KOPT-K1 (cell line): ENCODE results near the gene CSF1.

Experiments used
- H3K27ac ChIP-seq: fragments of 200-600 bp; sonication (generic); 2 replicates; pipeline ENCODE4 v1.5.1; 2016; ENCODE audit warnings: antibody characterized with exemption, mild to moderate bottlenecking, low read depth, low read length; ENCODE audit not compliant: poor library complexity, severe bottlenecking
- H3K36me3 ChIP-seq: fragments of 200-600 bp; sonication (generic); 2 replicates; pipeline ENCODE4 v1.5.1; 2017; ENCODE audit warnings: antibody characterized with exemption, mild to moderate bottlenecking, low read length, moderate library complexity; ENCODE audit not compliant: insufficient read depth
- H3K9me3 ChIP-seq: fragments of 200-600 bp; sonication (generic); 2 replicates; pipeline ENCODE4 v1.5.1; 2017; ENCODE audit warnings: antibody characterized with exemption, low read length, mild to moderate bottlenecking; ENCODE audit not compliant: insufficient read depth, poor library complexity, severe bottlenecking

Gene CSF1

DNA sequence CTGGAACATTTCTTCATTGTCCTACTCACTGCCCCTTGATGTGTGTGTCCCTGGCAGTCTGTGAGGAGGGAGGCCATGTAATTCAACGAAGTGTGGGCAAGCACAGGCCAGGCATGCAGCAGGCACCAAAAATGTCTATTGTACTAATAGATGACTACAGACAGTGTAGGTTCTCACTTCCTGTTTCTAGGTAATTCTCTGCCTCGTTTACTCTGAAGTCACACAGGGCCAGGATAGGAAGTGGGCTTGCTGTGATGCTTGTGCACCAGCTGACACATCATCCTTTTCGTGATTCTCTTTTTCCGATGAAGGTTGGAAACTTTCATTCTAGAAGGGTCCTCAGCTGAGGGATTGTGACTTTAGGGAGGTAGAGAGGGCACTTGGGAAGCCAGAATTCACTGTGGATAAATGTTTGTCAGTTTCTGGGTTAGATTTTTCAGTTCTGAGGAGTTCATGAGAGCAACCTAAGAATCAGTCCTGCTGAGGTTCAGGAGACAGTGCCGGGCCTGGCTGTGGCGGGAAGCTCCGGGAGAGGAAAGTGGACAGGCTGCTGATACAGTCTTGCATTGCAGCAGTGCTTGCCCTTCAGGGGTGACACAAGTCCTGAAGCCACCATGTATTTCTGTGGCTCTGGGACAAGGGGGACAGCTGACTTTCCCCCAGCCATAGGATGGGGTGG, 4.3 kb upstream of the CSF1 start:
- H3K27ac ChIP-seq: no peak overlapping the region
- H3K36me3 ChIP-seq: no peaks in the 10 kb centered on the region
- no peaks in the 10 kb centered on the region for H3K9me3 ChIP-seq

GRCh38 chr1:109906839-109907180, 3.8 kb upstream of the CSF1 start:
- H3K36me3 ChIP-seq: no peaks in the 10 kb centered on the region
- H3K9me3 ChIP-seq: no peaks in the 10 kb centered on the region
- no peak overlapping the region for H3K27ac ChIP-seq

- Histone ChIP-seq H3K27ac (no peak overlapping the region), H3K36me3 (no peaks in the 10 kb centered on the region), H3K9me3 (no peaks in the 10 kb centered on the region)
Measured at GRCh38 chr1:109907190-109907774, 3.4 kb upstream of the CSF1 start.

- H3K27ac ChIP-seq: no peak overlapping the region
- no peaks in the 10 kb centered on the region for H3K9me3 ChIP-seq
- H3K36me3 ChIP-seq: no peaks in the 10 kb centered on the region
Measured at GRCh38 chr1:109908836-109909235, 1.8 kb upstream of the CSF1 start.

- Histone ChIP-seq H3K36me3 (no peaks in the 10 kb centered on the region), H3K9me3 (no peaks in the 10 kb centered on the region), H3K27ac (no peak overlapping the region)
Measured at GRCh38 chr1:109909561-109909960, 1.1 kb upstream of the CSF1 start.

- H3K9me3 ChIP-seq: no peaks in the 10 kb centered on the region
Measured at GRCh38 chr1:109910963-109911798, 532 bp downstream of the CSF1 start.

DNA sequence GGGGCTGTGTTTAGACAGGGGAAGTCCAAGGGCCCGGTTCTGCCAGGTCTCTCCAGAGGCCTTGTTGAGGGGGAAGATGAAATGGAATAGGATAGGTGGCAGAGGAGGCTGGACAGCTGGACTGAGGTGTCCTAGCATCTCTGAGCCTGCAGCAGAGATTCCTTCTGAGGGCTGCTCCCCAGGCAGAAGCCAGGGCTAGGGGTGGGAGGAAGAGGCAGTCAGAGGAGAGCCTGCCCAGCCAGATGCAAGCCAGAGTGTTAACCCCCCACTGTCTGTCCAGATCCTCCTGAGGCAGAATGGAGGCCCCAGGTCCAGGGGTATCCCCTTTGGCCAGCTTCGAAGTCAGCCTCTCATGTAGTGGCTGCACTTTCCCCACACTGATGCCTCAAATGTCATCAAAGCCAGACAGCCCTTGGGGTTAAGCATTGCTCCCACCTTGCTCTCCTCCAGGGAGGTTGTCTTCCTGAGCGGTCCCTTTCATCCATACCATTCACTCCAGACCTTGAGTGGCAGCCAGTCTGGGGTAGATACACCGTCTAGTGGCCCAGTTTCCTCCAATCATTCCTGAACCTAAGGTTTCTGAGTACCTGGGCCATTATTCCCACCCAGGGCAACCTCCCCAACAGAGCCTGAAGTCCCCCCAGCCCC, 1.7 kb downstream of the CSF1 start:
- Histone ChIP-seq H3K9me3 (no peaks in the 10 kb centered on the region), H3K27ac (no peak overlapping the region), H3K36me3 (no peaks in the 10 kb centered on the region)

More at GRCh38 chr1:109910963-109911798, 532 bp downstream of the CSF1 start:
- no peaks in the 10 kb centered on the region for H3K36me3 ChIP-seq
- H3K27ac ChIP-seq: no peak overlapping the region

- Histone ChIP-seq H3K27ac (no peak overlapping the region), H3K9me3 (no peaks in the 10 kb centered on the region), H3K36me3 (no peaks in the 10 kb centered on the region)
Measured at GRCh38 chr1:109912873-109913272, 2.2 kb downstream of the CSF1 start.

DNA sequence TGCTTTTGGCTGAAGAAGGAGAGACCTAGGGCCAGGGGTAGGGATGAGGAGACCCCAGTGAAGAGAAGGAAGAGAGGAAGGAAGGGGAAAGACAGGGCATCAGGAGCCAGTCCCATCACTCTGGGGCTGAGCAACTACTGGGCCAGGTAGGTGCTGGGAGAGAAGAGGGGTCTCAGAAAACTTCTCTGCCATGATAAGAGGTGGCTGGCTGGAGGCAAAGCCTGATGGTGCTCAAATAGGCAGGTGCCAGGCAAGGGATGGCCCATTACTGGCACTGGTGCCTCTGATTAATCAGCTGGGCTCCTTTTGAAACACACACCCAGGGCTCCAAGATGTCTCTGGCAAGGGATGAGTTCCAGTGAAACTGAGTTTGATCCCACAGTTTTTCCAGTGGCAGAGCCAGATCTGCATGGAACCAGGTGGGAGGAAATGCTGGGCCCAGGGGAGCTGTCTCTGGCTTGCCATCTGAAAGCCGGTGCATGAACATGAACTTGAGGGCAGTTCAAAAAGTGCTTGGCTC, 2.8 kb downstream of the CSF1 start:
- H3K27ac ChIP-seq: no peak overlapping the region
- H3K9me3 ChIP-seq: no peaks in the 10 kb centered on the region
- H3K36me3 ChIP-seq: no peaks in the 10 kb centered on the region

DNA sequence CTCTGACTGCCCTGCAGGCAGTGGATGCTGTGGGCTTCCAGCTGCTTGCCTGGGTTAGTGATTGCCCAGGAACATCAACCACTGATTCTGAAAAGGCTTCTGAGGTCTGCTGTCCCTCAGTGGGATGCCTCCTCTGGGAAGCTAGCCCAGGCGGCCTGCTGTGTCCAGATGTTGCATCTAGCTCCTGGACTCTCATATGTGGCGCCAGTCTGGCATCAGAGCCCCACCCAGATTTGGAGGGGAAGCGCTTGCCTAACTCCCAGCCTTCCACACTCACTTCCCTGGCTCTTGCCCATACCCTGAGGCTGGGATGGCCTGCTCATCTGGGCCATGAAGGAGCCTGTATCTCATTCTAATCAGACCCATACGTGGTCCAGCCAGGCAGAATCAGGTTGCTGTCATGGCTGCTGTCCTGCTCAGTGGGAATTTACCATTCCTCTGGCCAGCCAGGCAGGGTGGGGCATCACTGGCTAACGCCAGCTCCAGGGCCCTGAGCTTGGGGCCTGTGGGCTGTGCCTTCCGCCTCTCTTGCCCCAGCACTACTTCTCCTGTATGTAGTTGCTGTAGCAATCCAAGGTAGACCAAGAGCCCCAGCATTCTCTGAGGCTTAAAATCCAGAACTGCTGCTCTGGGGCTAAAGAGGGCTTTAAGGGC, 4.1 kb downstream of the CSF1 start:
- Histone ChIP-seq H3K27ac (no peak overlapping the region), H3K36me3 (no peaks in the 10 kb centered on the region)

GRCh38 chr1:109917051-109917767, 6.6 kb downstream of the CSF1 start:
- Histone ChIP-seq H3K27ac (no peak overlapping the region), H3K9me3 (no peaks in the 10 kb centered on the region), H3K36me3 (no peaks in the 10 kb centered on the region)

More for the DNA sequence above, 4.1 kb downstream of the CSF1 start:
- H3K9me3 ChIP-seq: no peaks in the 10 kb centered on the region

- Histone ChIP-seq H3K36me3 (no peaks in the 10 kb centered on the region), H3K9me3 (no peaks in the 10 kb centered on the region)
Measured at GRCh38 chr1:109917768-109918606, 7.3 kb downstream of the CSF1 start.

GRCh38 chr1:109918671-109919070, 8.0 kb downstream of the CSF1 start:
- no peaks in the 10 kb centered on the region for H3K9me3 ChIP-seq
- H3K27ac ChIP-seq: no peak overlapping the region
- no peaks in the 10 kb centered on the region for H3K36me3 ChIP-seq

More at GRCh38 chr1:109917768-109918606, 7.3 kb downstream of the CSF1 start:
- H3K27ac ChIP-seq: no peak overlapping the region
